ENCODE data around the gene HNMT. TPM values are rescaled to one million over a fixed set of nuclear protein-coding genes. Genes with fewer than 3 reads are reported as not detected.
"Not testable (repeated sequence)": the region's sequence is repeated elsewhere in the genome, so short reads cannot be mapped to it uniquely, and the experiment has no call there.

HNMT gene
- 3.2 and 4.6 TPM in 2 replicates for total RNA-seq
- long read RNA-seq, transcript HNMT-202 (6 exons, 3,295 nt), result major isoform, 16 of 17 reads
- long read RNA-seq, partial matches to known transcripts, result 0 of 17 reads
- long read RNA-seq, other reads (novel, unspliced or antisense), result 1 of 17 reads

- Mint-ChIP-seq H3K4me3 (ENCODE audit: unreplicated experiment) (peak within 1 kb of the TSS; percentile 67), H3K4me1 (ENCODE audit: unreplicated experiment) (peaks cover 24% of the 10 kb centered on the region), H3K9me3 (ENCODE audit: unreplicated experiment) (peaks cover 6% of the 10 kb centered on the region), H3K27me3 (ENCODE audit: unreplicated experiment) (no peaks in the 10 kb centered on the region), H3K36me3 (ENCODE audit: unreplicated experiment) (no peaks in the 10 kb centered on the region), H3K27ac (ENCODE audit: unreplicated experiment) (peak within 1 kb of the TSS; percentile 80)
- TF ChIP-seq CTCF (IDR thresholded peaks at IDR 0.05), result no peak
- DNase-seq (ENCODE audit: extremely low spot score, unreplicated experiment), result no peak
These were observed at the start of gene HNMT for GRCh38 chr2:137964066-137964858. Gene HNMT, plus strand, starts transcription at chr2:137964473. Its CDS starts 19 bp downstream, at chr2:137964492.

DNA sequence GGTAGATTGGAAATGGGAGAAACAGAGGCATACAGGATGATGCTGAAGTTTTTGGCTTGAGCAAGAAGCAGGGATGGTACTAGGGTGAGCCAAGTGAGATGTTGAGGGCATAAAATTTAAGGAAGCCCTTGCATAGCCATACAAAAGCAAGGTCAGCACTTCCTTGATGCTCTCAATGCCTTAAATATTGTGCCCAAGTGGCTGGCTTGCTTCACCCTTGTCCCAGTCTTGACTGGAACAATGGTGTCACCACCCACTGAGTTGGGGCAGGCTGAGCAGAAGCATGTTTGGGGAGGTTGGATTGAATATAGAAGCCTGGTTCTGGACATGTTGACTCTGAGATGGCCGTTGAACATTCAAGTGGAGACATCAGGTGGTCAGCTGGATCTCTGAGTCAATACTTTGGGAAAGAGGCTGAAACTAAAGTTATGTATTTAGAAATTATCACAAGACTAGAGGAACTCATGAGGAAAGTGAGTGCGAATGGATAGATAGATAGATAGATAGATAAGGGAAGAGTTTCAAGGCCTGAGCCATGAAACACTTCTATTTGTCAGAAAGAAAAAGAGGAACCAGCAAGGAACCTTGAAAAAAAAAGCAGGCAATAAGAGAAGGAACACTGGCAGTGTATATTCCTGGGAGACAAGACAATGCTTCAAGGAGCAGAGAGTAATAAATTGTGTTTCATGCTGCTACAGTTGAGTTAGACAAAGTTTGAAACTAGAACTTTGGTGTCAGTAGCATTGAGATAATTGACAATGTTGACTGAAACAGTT, 43.0 kb upstream of the HNMT start:
- no peaks in the 10 kb centered on the region for H3K36me3 Mint-ChIP-seq (ENCODE audit: unreplicated experiment)
- no peaks in the 10 kb centered on the region for H3K4me1 Mint-ChIP-seq (ENCODE audit: unreplicated experiment)
- H3K27ac Mint-ChIP-seq (ENCODE audit: unreplicated experiment), result no peak overlapping the region
- no peak for TF ChIP-seq CTCF (IDR thresholded peaks at IDR 0.05)
- no peak overlapping the region for H3K4me3 Mint-ChIP-seq (ENCODE audit: unreplicated experiment)
- no peaks in the 10 kb centered on the region for H3K9me3 Mint-ChIP-seq (ENCODE audit: unreplicated experiment)
- peaks cover 36% of the 10 kb centered on the region for H3K27me3 Mint-ChIP-seq (ENCODE audit: unreplicated experiment)
- no peak for DNase-seq (ENCODE audit: extremely low spot score, unreplicated experiment)

- DNase-seq (ENCODE audit: extremely low spot score, unreplicated experiment); H3K27ac Mint-ChIP-seq (ENCODE audit: unreplicated experiment); H3K4me1 Mint-ChIP-seq (ENCODE audit: unreplicated experiment); H3K4me3 Mint-ChIP-seq (ENCODE audit: unreplicated experiment); H3K36me3 Mint-ChIP-seq (ENCODE audit: unreplicated experiment); H3K9me3 Mint-ChIP-seq (ENCODE audit: unreplicated experiment): not testable (repeated sequence)
- H3K27me3 Mint-ChIP-seq (ENCODE audit: unreplicated experiment), result peaks cover 27% of the 10 kb centered on the region
These were observed 42.1 kb upstream of the HNMT start for GRCh38 chr2:137922171-137922570.

GRCh38 chr2:137924019-137924418, 40.3 kb upstream of the HNMT start:
- TF ChIP-seq CTCF (IDR thresholded peaks at IDR 0.05), result no peak

DNA sequence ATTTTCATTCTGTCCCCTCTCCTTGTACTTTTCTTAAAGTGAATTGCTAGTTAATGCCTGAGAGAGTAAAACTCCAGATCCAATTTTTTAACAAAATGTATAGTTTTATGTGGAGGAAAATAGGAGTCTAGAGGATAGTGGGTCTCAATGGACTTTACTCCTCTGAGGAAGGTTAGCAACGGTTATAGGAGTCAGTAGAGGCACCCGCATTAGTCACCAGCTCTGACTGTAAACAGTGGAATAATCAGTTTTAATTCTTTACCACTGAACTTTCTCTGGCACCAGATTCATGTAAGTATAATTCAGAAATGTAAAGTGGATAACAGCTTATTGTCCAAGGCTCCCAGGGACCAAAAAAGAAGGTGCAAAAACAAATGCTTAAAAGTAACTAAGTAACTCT, 38.7 kb upstream of the HNMT start:
- peaks cover 3% of the 10 kb centered on the region for H3K4me1 Mint-ChIP-seq (ENCODE audit: unreplicated experiment)
- H3K27ac Mint-ChIP-seq (ENCODE audit: unreplicated experiment), result no peak overlapping the region
- peaks cover 18% of the 10 kb centered on the region for H3K27me3 Mint-ChIP-seq (ENCODE audit: unreplicated experiment)
- no peaks in the 10 kb centered on the region for H3K36me3 Mint-ChIP-seq (ENCODE audit: unreplicated experiment)
- H3K9me3 Mint-ChIP-seq (ENCODE audit: unreplicated experiment), result no peaks in the 10 kb centered on the region
- TF ChIP-seq CTCF (IDR thresholded peaks at IDR 0.05), result no peak
- no peak for DNase-seq (ENCODE audit: extremely low spot score, unreplicated experiment)
- H3K4me3 Mint-ChIP-seq (ENCODE audit: unreplicated experiment), result no peak overlapping the region

More at GRCh38 chr2:137924019-137924418, 40.3 kb upstream of the HNMT start:
- DNase-seq (ENCODE audit: extremely low spot score, unreplicated experiment), result no peak
- H3K4me3 Mint-ChIP-seq (ENCODE audit: unreplicated experiment), result no peak overlapping the region
- H3K9me3 Mint-ChIP-seq (ENCODE audit: unreplicated experiment), result no peaks in the 10 kb centered on the region
- H3K27me3 Mint-ChIP-seq (ENCODE audit: unreplicated experiment), result peaks cover 22% of the 10 kb centered on the region
- H3K36me3 Mint-ChIP-seq (ENCODE audit: unreplicated experiment), result no peaks in the 10 kb centered on the region
- H3K4me1 Mint-ChIP-seq (ENCODE audit: unreplicated experiment), result peaks cover 3% of the 10 kb centered on the region
- H3K27ac Mint-ChIP-seq (ENCODE audit: unreplicated experiment), result no peak overlapping the region

Data from osteocyte (in vitro differentiated cells).